MM.1S (cell line): ENCODE data around the gene TRMT1.

Experiments
- DNase-seq: peaks from one replicate; pipeline ENCODE4 v3.0.0-alpha.2; 2015
- H2AFZ ChIP-seq: fragments of 300-600 bp; sonication (generic); 2 replicates; pipeline ENCODE4 v1.6.0; 2016; ENCODE audit warnings: antibody characterized with exemption, low read length
- H3F3A ChIP-seq: fragments of 300-600 bp; sonication (generic); 2 replicates; pipeline ENCODE4 v1.6.1; 2016; ENCODE audit warnings: mild to moderate bottlenecking, antibody characterized with exemption, low read length, moderate library complexity, mixed read lengths; ENCODE audit not compliant: insufficient read depth
- H3K27ac ChIP-seq: fragments of 300-600 bp; sonication (generic); 2 replicates; pipeline ENCODE4 v1.5.1; 2016; ENCODE audit warnings: mild to moderate bottlenecking, low read length
- H3K27me3 ChIP-seq: fragments of 300-600 bp; sonication (generic); replicated peaks from 2 replicates; pipeline ENCODE4 v1.6.0; 2016; ENCODE audit warnings: low read length; ENCODE audit not compliant: insufficient read depth
- H3K36me3 ChIP-seq: fragments of 300-600 bp; sonication (generic); replicated peaks from 2 replicates; pipeline ENCODE4 v1.6.1; 2016; ENCODE audit warnings: mild to moderate bottlenecking, low read length, mixed read lengths; ENCODE audit not compliant: insufficient read depth
- H3K4me1 ChIP-seq: fragments of 300-600 bp; sonication (generic); 2 replicates; pipeline ENCODE4 v1.6.1; 2016; ENCODE audit warnings: low read length, mixed read lengths
- H3K4me2 ChIP-seq: fragments of 300-600 bp; sonication (generic); 2 replicates; pipeline ENCODE4 v1.6.0; 2016; ENCODE audit warnings: low read depth, low read length
- H3K4me3 ChIP-seq: fragments of 300-600 bp; sonication (generic); 2 replicates; pipeline ENCODE4 v1.5.1; 2016; ENCODE audit warnings: low read length, mixed read lengths
- H3K79me2 ChIP-seq: fragments of 300-600 bp; sonication (generic); 2 replicates; pipeline ENCODE4 v1.6.1; 2016; ENCODE audit warnings: mixed run types, low read length, mixed read lengths
- H3K9ac ChIP-seq: fragments of 300-600 bp; sonication (generic); 2 replicates; pipeline ENCODE4 v1.6.1; 2016; ENCODE audit warnings: low read length, mixed read lengths
- H3K9me2 ChIP-seq: fragments of 300-600 bp; sonication (generic); replicated peaks from 2 replicates; pipeline ENCODE4 v1.6.1; 2016; ENCODE audit warnings: mild to moderate bottlenecking, low read length, mixed read lengths; ENCODE audit not compliant: insufficient read depth
- H3K9me3 ChIP-seq: fragments of 300-600 bp; sonication (generic); replicated peaks from 2 replicates; pipeline ENCODE4 v1.6.1; 2016; ENCODE audit warnings: mild to moderate bottlenecking, low read length, mixed read lengths; ENCODE audit not compliant: insufficient read depth
- H4K20me1 ChIP-seq: fragments of 300-600 bp; sonication (generic); 2 replicates; pipeline ENCODE4 v1.6.1; 2016; ENCODE audit warnings: mild to moderate bottlenecking, low read length, moderate library complexity, mixed read lengths; ENCODE audit not compliant: insufficient read depth
- EZH2 ChIP-seq: fragments of 300-600 bp; sonication (generic); optimal IDR thresholded peaks from 2 replicates; pipeline ENCODE3; 2017; ENCODE audit warnings: low read depth, mild to moderate bottlenecking, antibody characterized with exemption, low read length, mixed read lengths
- EZH2phosphoT487 ChIP-seq: fragments of 300-600 bp; sonication (generic); IDR thresholded peaks from 2 replicates; pipeline ENCODE4 v1.6.1; 2018; ENCODE audit warnings: antibody characterized with exemption, low read length
- TF ChIP-seq, protein P1 (sequence below): fragments of 300-600 bp; sonication (generic); IDR thresholded peaks from 2 replicates; pipeline ENCODE4 v1.5.1; 2016; ENCODE audit warnings: antibody characterized with exemption, low read length, mixed read lengths

TRMT1 gene

DNA sequence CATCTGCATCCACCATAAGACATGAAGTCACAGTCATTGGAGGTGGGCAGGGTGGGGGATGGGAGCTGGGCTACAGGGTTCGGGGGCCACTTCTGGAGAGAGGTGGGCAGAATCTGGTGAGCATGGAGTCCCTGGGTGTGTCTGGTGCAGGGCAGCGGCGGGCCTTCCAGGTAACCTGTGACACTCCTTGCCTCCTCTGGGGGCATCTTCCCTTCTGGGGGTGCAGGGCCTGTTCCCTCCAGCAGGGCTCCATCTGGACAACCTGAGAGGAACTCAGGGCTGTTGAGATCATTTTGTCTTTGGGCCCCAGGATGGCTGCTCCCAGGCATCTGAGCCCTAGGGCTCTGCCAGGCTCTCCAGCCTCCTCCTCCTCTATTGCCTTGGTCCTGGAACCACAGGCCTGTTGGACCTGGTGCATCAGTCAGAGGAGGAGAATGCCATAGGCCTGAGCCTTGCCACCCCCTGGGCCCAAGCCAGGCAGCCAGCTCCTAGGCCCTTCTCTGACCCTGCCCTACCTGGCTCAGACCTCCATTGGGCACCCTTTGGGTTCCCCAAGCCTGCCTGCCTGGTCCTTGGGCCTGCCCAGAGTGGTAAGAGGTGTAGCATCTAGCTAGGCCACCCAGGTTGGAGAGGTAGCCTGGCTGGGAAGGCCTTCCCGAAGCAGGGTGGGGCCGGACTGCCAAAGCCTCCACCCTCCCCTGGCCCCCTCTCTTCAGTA, 27.2 kb downstream of the TRMT1 start:
- TF ChIP-seq, protein P1, sequence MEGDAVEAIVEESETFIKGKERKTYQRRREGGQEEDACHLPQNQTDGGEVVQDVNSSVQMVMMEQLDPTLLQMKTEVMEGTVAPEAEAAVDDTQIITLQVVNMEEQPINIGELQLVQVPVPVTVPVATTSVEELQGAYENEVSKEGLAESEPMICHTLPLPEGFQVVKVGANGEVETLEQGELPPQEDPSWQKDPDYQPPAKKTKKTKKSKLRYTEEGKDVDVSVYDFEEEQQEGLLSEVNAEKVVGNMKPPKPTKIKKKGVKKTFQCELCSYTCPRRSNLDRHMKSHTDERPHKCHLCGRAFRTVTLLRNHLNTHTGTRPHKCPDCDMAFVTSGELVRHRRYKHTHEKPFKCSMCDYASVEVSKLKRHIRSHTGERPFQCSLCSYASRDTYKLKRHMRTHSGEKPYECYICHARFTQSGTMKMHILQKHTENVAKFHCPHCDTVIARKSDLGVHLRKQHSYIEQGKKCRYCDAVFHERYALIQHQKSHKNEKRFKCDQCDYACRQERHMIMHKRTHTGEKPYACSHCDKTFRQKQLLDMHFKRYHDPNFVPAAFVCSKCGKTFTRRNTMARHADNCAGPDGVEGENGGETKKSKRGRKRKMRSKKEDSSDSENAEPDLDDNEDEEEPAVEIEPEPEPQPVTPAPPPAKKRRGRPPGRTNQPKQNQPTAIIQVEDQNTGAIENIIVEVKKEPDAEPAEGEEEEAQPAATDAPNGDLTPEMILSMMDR: peak; percentile 55
- TF ChIP-seq EZH2phosphoT487: no peak
- H4K20me1 ChIP-seq: no peaks in the 10 kb centered on the region
- H2AFZ ChIP-seq: no peak overlapping the region
- no peak overlapping the region for H3K9ac ChIP-seq
- H3K9me2 ChIP-seq: no peaks in the 10 kb centered on the region
- H3K27me3 ChIP-seq: peaks cover 4% of the 10 kb centered on the region
- no peaks in the 10 kb centered on the region for H3K79me2 ChIP-seq
- no peak overlapping the region for H3K4me2 ChIP-seq
- no peak overlapping the region for H3K27ac ChIP-seq
- DNase-seq: peak; percentile 24
- no peaks in the 10 kb centered on the region for H3K9me3 ChIP-seq
- no peak overlapping the region for H3K4me3 ChIP-seq
- H3K4me1 ChIP-seq: peaks cover 7% of the 10 kb centered on the region
- H3K36me3 ChIP-seq: no peaks in the 10 kb centered on the region
- H3F3A ChIP-seq: no peaks in the 10 kb centered on the region

DNA sequence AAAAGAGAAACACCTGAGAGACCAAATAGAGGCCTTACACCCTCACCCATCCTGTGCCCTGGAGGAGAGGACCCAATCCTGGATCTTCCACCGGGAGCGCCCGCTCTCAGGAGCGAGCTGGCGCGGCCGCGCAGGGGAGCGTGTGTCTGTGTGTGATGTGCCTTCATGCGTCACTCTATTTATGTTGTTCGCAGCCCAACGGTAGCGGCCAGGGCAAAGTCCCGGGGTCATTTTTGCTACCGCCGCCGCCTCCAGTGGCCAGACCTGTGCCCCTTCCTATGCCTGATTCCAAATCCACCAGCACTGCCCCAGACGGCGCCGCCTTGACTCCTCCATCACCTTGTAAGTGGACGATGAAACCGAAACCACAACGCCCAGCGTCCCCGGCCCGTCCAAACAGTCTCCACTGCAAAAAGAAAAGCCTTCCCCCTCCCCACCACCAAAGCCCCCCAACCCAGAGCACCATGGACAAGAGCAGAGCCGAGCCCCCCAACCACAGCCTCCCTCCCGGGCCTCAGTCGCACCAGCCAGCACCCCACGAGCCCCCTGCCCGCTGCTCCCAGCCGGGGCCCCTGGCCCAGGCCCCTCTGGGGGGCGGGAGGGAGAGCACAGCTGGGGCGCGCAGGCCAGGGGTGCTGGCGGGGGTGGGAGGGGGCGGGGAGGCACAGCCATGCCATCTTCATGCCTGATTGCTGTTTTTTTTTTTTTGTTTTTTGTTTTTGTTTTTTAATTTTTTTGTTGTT, 28.6 kb downstream of the TRMT1 start:
- H2AFZ ChIP-seq: no peak overlapping the region
- H3K4me3 ChIP-seq: no peak overlapping the region
- DNase-seq: no peak
- H3K4me1 ChIP-seq: peaks cover 7% of the 10 kb centered on the region
- H4K20me1 ChIP-seq: no peaks in the 10 kb centered on the region
- TF ChIP-seq EZH2phosphoT487 (no peak), EZH2 (no peak)
- TF ChIP-seq, protein P1: no peak
- no peak overlapping the region for H3K27ac ChIP-seq
- H3K27me3 ChIP-seq: no peaks in the 10 kb centered on the region; the same call in 1 of the 2 replicates
- no peaks in the 10 kb centered on the region for H3K9me2 ChIP-seq
- no peaks in the 10 kb centered on the region for H3K36me3 ChIP-seq
- H3K4me2 ChIP-seq: no peak overlapping the region
- H3F3A ChIP-seq: no peaks in the 10 kb centered on the region
- no peak overlapping the region for H3K9ac ChIP-seq
- no peaks in the 10 kb centered on the region for H3K79me2 ChIP-seq
- no peaks in the 10 kb centered on the region for H3K9me3 ChIP-seq

DNA sequence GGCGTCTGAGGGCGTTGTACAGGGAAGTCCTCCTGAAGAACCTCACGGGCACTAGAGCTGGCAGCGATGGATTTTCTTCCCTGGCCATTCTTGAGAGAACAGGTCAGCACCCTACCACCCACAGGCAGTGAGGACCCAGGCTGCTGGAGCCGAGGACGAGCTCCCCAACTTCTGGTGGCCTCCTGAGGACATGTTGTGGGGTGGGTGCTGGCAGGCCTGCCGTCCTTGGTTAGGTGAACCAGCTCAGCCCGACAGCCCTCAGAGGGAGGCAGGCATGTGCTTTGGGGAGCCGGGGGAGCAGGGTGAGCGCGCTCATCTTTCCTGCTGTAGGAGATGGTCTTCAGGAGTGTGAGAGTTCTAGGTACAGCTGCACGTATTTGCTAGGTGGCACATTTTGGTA, 29.2 kb downstream of the TRMT1 start:
- Histone ChIP-seq H3K9ac (no peak overlapping the region), H3F3A (no peaks in the 10 kb centered on the region), H2AFZ (no peak overlapping the region), H3K36me3 (no peaks in the 10 kb centered on the region), H3K27me3 (no peaks in the 10 kb centered on the region; the same call in 1 of the 2 replicates), H3K9me3 (no peaks in the 10 kb centered on the region), H3K4me2 (no peak overlapping the region), H3K4me3 (no peak overlapping the region), H3K9me2 (no peaks in the 10 kb centered on the region), H4K20me1 (no peaks in the 10 kb centered on the region), H3K4me1 (peaks cover 7% of the 10 kb centered on the region), H3K27ac (no peak overlapping the region), H3K79me2 (no peaks in the 10 kb centered on the region)
- TF ChIP-seq, protein P1: no peak
- TF ChIP-seq EZH2phosphoT487 (no peak), EZH2 (no peak)
- DNase-seq: no peak
